Caco-2 (cell line): ENCODE data around the gene RPRD2. TPM values are rescaled to one million over a fixed set of nuclear protein-coding genes. Genes with fewer than 3 reads are reported as not detected.

Experiments used
- BruUV-seq: library from RNA; stranded (reverse); fragments of 400-500 nt; replicated peaks from 2 replicates; lab custom pipeline; 2021; lab: Mats Ljungman, UMichigan
- CTCF ChIA-PET: fragments of 300-600 bp; sonication (Branson Sonifier 250); formaldehyde crosslinking; loops from one replicate; lab custom pipeline; 2022; ENCODE audit warnings: antibody characterized with exemption; lab: Charles Lee
- POLR2A ChIA-PET: fragments of 300-600 bp; sonication (Branson Sonifier 250); formaldehyde crosslinking; loops from one replicate; lab custom pipeline; 2022; ENCODE audit warnings: antibody characterized with exemption; lab: Charles Lee
- DNase-seq, 2 experiments: peaks; one replicate each; pipeline versions ENCODE4 v3.0.0 to v3.0.0-alpha.2; 2020 to 2022
- H3K27me3 ChIP-seq: replicated peaks from 2 replicates; pipeline ENCODE4 v1.6.0; 2011; ENCODE audit warnings: low read length; ENCODE audit not compliant: control insufficient read depth, insufficient read depth
- H3K36me3 ChIP-seq: 2 replicates; pipeline ENCODE4 v1.5.1; 2011; ENCODE audit warnings: low read length; ENCODE audit not compliant: control insufficient read depth, insufficient read depth
- H3K4me1 ChIP-seq: fragments of 250-450 bp; sonication (Bioruptor Pico); 2 replicates; pipeline ENCODE4 v1.5.1; 2020; ENCODE audit warnings: mild to moderate bottlenecking
- H3K4me3 ChIP-seq: 2 replicates; pipeline ENCODE4 v1.5.1; 2011; ENCODE audit warnings: low read depth, mild to moderate bottlenecking, control low read depth, low read length
- H3K9me3 ChIP-seq: fragments of 250-450 bp; sonication (Bioruptor Pico); 2 replicates; pipeline ENCODE4 v1.5.1; 2020; ENCODE audit warnings: mild to moderate bottlenecking, moderate library complexity
- H3K27ac Mint-ChIP-seq: one replicate; pipeline ENCODE4 v1.8.0; 2022; ENCODE audit warnings: mixed read lengths; ENCODE audit not compliant: unreplicated experiment
- H3K27me3 Mint-ChIP-seq: one replicate; pipeline ENCODE4 v1.8.0; 2022; ENCODE audit warnings: mixed read lengths; ENCODE audit not compliant: insufficient read depth, unreplicated experiment
- H3K36me3 Mint-ChIP-seq: one replicate; pipeline ENCODE4 v1.8.0; 2022; ENCODE audit warnings: mild to moderate bottlenecking, mixed read lengths; ENCODE audit not compliant: insufficient read depth, unreplicated experiment
- H3K4me1 Mint-ChIP-seq: one replicate; pipeline ENCODE4 v1.8.0; 2022; ENCODE audit warnings: low read depth, mixed read lengths; ENCODE audit not compliant: unreplicated experiment
- H3K4me3 Mint-ChIP-seq: one replicate; pipeline ENCODE4 v1.8.0; 2022; ENCODE audit warnings: mild to moderate bottlenecking, moderate library complexity, mixed read lengths; ENCODE audit not compliant: unreplicated experiment
- H3K9me3 Mint-ChIP-seq: one replicate; pipeline ENCODE4 v1.8.0; 2022; ENCODE audit warnings: mixed read lengths; ENCODE audit not compliant: unreplicated experiment
- intact Hi-C: fragments of 100-400 bp; cut with micrococcal nuclease; formaldehyde crosslinking; loops from one replicate; pipeline ENCODE4 v1.10.0; 2022; ENCODE audit not compliant: unreplicated experiment
- total RNA-seq: library from RNA; stranded (reverse); gene quantifications from 2 replicates; pipeline ENCODE4 v1.2.3, GENCODE V29; 2022
- TF ChIP-seq, protein P1 (sequence below), 2 experiments: fragments of 200-600 bp in 1 of 2; IDR thresholded peaks; 1 replicate in 1 of 2; 2 replicates in 1 of 2; pipeline versions ENCODE4 v1.5.1 to v1.8.0; 2011 to 2022; ENCODE audit warnings: antibody characterized with exemption in 1 of 2, control low read depth in 1 of 2, inconsistent platforms in 1 of 2, low read depth in 1 of 2, low read length in 1 of 2, mild to moderate bottlenecking in 1 of 2, moderate library complexity in 1 of 2; ENCODE audit not compliant: insufficient read depth in 1 of 2, severe bottlenecking in 1 of 2, unreplicated experiment in 1 of 2

Gene RPRD2
- total RNA-seq, 1 experiment from 2014 or later = 24.3 TPM

DNA sequence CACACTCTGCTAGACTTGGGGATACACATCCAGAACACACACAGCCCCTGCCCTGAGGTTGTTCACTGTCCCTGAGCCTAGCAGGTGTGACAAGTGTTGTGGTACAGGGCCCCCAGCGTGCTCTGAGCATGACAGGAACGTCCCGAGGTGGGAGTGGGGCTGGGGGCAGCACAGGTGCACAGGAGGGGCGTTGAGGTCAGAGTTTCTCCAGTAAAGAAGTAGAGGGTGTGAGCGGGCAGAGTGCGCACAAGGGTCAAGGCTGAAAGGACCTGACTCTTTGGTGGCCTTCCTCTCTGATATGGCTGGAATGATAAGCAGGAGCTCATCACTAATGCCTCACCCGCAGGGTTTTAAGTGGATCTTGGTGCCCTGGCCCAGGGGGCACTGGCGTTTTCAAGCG lies 150.3 kb downstream of the RPRD2 start:
- Mint-ChIP-seq H3K36me3 (peaks cover 16% of the 10 kb centered on the region), H3K4me3 (peak overlapping the region; percentile 88), H3K4me1 (peaks cover 9% of the 10 kb centered on the region), H3K27ac (peak overlapping the region; percentile 86), H3K27me3 (no peaks in the 10 kb centered on the region), H3K9me3 (no peaks in the 10 kb centered on the region)
- BruUV-seq = no TSS peak
- TF ChIP-seq, protein P1, sequence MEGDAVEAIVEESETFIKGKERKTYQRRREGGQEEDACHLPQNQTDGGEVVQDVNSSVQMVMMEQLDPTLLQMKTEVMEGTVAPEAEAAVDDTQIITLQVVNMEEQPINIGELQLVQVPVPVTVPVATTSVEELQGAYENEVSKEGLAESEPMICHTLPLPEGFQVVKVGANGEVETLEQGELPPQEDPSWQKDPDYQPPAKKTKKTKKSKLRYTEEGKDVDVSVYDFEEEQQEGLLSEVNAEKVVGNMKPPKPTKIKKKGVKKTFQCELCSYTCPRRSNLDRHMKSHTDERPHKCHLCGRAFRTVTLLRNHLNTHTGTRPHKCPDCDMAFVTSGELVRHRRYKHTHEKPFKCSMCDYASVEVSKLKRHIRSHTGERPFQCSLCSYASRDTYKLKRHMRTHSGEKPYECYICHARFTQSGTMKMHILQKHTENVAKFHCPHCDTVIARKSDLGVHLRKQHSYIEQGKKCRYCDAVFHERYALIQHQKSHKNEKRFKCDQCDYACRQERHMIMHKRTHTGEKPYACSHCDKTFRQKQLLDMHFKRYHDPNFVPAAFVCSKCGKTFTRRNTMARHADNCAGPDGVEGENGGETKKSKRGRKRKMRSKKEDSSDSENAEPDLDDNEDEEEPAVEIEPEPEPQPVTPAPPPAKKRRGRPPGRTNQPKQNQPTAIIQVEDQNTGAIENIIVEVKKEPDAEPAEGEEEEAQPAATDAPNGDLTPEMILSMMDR (IDR thresholded peaks at IDR 0.05; ENCODE audit: insufficient read depth in 1 of 2, low read depth in 1 of 2, low read length in 1 of 2, severe bottlenecking in 1 of 2, unreplicated experiment in 1 of 2) = no peak
- Histone ChIP-seq H3K4me3 (no peak overlapping the region), H3K4me1 (peaks cover 7% of the 10 kb centered on the region; the same call in 1 of the 2 replicates), H3K27me3 (no peaks in the 10 kb centered on the region), H3K9me3 (no peaks in the 10 kb centered on the region), H3K36me3 (no peaks in the 10 kb centered on the region)
- no peak for DNase-seq
- POLR2A ChIA-PET = no interaction called here
- CTCF ChIA-PET = interaction anchor here (3.4 kb wide), 1 partner anchor 18 kb away, joined by 38 read pairs; no protein-coding TSS in a partner anchor
- intact Hi-C loops = no loop called here

DNA sequence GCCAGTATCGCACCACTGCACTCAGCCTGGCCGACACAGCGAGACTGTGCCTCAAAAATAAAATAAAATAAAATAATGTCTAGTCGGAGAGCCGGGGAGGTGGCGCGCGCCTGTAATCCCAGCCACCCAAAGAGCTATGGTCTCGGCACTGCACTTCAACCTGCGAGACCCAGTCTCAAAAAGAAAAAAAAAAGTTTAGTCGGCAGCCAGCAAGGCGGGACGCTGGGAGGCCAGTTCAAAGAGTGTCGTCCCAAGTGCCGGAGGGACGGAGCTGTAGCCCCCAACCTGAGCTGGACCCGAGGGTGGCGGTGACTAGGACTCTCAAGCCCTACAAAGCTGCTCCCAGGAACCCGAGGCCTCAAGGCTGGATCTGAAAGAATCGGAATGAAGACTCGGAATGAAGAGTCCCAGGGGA lies 151.0 kb downstream of the RPRD2 start:
- peaks cover 9% of the 10 kb centered on the region for H3K4me1 Mint-ChIP-seq
- TF ChIP-seq, protein P1 (IDR thresholded peaks at IDR 0.05; ENCODE audit: insufficient read depth in 1 of 2, low read depth in 1 of 2, low read length in 1 of 2, severe bottlenecking in 1 of 2, unreplicated experiment in 1 of 2) = no peak
- no peaks in the 10 kb centered on the region for H3K27me3 Mint-ChIP-seq

DNA sequence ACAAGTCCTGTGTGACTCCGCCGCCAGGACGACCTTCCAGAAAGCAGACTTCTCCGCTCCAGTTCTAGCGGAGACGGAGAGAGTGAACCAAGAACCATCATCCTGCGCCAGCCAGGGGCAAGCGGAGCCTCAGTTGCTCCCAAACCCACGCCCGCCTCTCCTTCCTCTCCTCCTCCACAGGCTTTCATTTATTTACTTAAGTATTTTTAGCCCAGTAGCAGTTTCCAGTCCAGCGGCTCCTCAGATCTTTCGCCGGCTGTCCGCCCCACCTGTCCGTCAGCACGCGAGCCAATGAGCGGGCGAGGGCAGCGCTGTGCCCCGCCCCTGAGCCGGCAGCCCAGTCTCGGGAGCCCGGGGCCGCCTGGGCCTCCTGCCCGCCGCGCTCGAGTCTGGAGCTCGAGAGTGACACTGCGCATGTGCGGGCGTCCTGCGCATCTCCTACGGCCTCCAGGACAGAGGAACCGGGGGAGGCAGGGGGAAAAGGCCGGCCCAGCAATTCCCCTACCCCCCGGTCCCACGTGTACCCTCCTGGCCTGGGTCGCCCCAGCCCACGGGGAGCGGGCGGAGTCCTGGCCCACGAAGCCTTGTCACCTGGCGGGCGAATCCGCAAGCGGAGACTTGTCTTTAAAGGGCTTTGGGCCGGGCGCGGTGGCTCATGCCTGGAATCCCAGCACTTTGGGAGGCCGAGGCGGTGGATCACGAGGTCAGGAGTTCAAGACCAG lies 151.5 kb downstream of the RPRD2 start, which contains the start of gene FALEC:
Gene FALEC (plus strand): TSS at position 425 of the 722 bp plus-strand sequence.
- Mint-ChIP-seq H3K27me3 (no peaks in the 10 kb centered on the region), H3K4me3 (peak within 1 kb of the TSS; percentile 88), H3K27ac (peak within 1 kb of the TSS; percentile 86), H3K4me1 (peaks cover 9% of the 10 kb centered on the region), H3K36me3 (peaks cover 16% of the 10 kb centered on the region), H3K9me3 (no peaks in the 10 kb centered on the region)
- intact Hi-C loops = loop anchor here (1.0 to 2.0 kb wide), 5 partner anchors 17 to 259 kb away; partner anchors contain the start of genes CA14, RPRD2 and TARS2
- DNase-seq = peak; percentile 97 to 98
- H3K27me3 ChIP-seq = no peaks in the 10 kb centered on the region
- no peaks in the 10 kb centered on the region for H3K9me3 ChIP-seq
- peak within 1 kb of the TSS; percentile 77 for H3K4me3 ChIP-seq
- peaks cover 7% of the 10 kb centered on the region; the same call in 1 of the 2 replicates for H3K4me1 ChIP-seq
- ChIA-PET CTCF (interaction anchor here (0.6 to 3.4 kb wide), 11 partner anchors 10 to 259 kb away, joined by 3 to 38 read pairs (median 3); partner anchors contain the start of gene C1orf54), POLR2A (interaction anchor here (0.6 to 2.1 kb wide), 9 partner anchors 10 to 182 kb away, joined by 3 to 14 read pairs (median 4); partner anchors contain the start of genes GOLPH3L and MCL1)
- H3K36me3 ChIP-seq = no peaks in the 10 kb centered on the region
- no TSS peak for BruUV-seq
- TF ChIP-seq, protein P1 (IDR thresholded peaks at IDR 0.05; ENCODE audit: insufficient read depth in 1 of 2, low read depth in 1 of 2, low read length in 1 of 2, severe bottlenecking in 1 of 2, unreplicated experiment in 1 of 2) = no peak

More for the DNA sequence above, 151.0 kb downstream of the RPRD2 start:
- Mint-ChIP-seq H3K4me3 (peak overlapping the region; percentile 88), H3K9me3 (no peaks in the 10 kb centered on the region), H3K36me3 (peaks cover 16% of the 10 kb centered on the region), H3K27ac (peak overlapping the region; percentile 86)
- Histone ChIP-seq H3K27me3 (no peaks in the 10 kb centered on the region), H3K36me3 (no peaks in the 10 kb centered on the region), H3K4me1 (peaks cover 7% of the 10 kb centered on the region; the same call in 1 of the 2 replicates), H3K4me3 (peak overlapping the region; percentile 77), H3K9me3 (no peaks in the 10 kb centered on the region)
- DNase-seq = no peak
- intact Hi-C loops = loop anchor here (1.0 kb wide), 2 partner anchors 17 to 151 kb away; partner anchors contain the start of gene RPRD2
- ChIA-PET CTCF (interaction anchor here (0.6 to 3.4 kb wide), 6 partner anchors 17 to 243 kb away, joined by 3 to 38 read pairs (median 4); partner anchors contain the start of gene C1orf54), POLR2A (interaction anchor here (1.2 to 2.1 kb wide), 5 partner anchors 10 to 65 kb away, joined by 3 to 14 read pairs (median 7); partner anchors contain the start of gene MCL1)
- BruUV-seq = TSS peak; percentile 96
